HEK293T (cell line): Measurements from ENCODE around the gene NPAS3.

Experiments used
- BHLHE40 ChIP-seq: fragments of 450-650 bp; IDR thresholded peaks from 2 replicates; pipeline ENCODE4 v1.6.1; 2016; ENCODE audit warnings: mild to moderate bottlenecking, moderate library complexity, borderline replicate concordance
- FOXK2 ChIP-seq: fragments of 450-650 bp; IDR thresholded peaks from 2 replicates; pipeline ENCODE4 v1.6.1; 2016; ENCODE audit warnings: mild to moderate bottlenecking
- HDGF ChIP-seq: fragments of 450-650 bp; IDR thresholded peaks from 2 replicates; pipeline ENCODE4 v1.6.1; 2017; ENCODE audit warnings: antibody characterized with exemption, borderline replicate concordance
- PKNOX1 ChIP-seq: fragments of 450-650 bp; IDR thresholded peaks from 2 replicates; pipeline ENCODE4 v1.6.1; 2016
- SUZ12 ChIP-seq: fragments of 450-650 bp; IDR thresholded peaks from 2 replicates; pipeline ENCODE4 v1.6.1; 2016; ENCODE audit warnings: mild to moderate bottlenecking
- TARDBP ChIP-seq: fragments of 450-650 bp; IDR thresholded peaks from 2 replicates; pipeline ENCODE4 v1.6.1; 2016
- ZNF384 ChIP-seq: fragments of 450-650 bp; IDR thresholded peaks from 2 replicates; pipeline ENCODE4 v1.6.1; 2016

GRCh38 chr14:33085799-33086198 lies 147.1 kb downstream of the NPAS3 start:
- TF ChIP-seq SUZ12 (no peak), TARDBP (no peak), BHLHE40 (no peak), HDGF (no peak), FOXK2 (no peak), ZNF384 (no peak), PKNOX1 (no peak)
